Panc1 (cell line): Measurements from ENCODE around the gene USH2A. TPM values are rescaled to one million over a fixed set of nuclear protein-coding genes. Genes with fewer than 3 reads are reported as not detected.

Experiments used
- ATAC-seq: fragments of 200-7000 bp; cut with Tn5 transposase; 2 replicates; pipeline ENCODE4 v1.9.1; 2020; ENCODE audit warnings: mild to moderate bottlenecking, moderate library complexity
- BruUV-seq: library from RNA; stranded (reverse); fragments of 400-500 nt; replicated peaks from 2 replicates; lab custom pipeline; 2021; lab: Mats Ljungman, UMichigan
- CTCF ChIA-PET: fragments of 300-600 bp; sonication (Branson Sonifier 250); formaldehyde crosslinking; loops from one replicate; lab custom pipeline; 2022; ENCODE audit warnings: antibody characterized with exemption; lab: Charles Lee
- POLR2A ChIA-PET: fragments of 300-600 bp; sonication (Branson Sonifier 250); formaldehyde crosslinking; loops from one replicate; lab custom pipeline; 2022; ENCODE audit warnings: antibody characterized with exemption; lab: Charles Lee
- DNase-seq: peaks from one replicate; pipeline ENCODE4 v3.0.0-alpha.2; 2010; ENCODE audit warnings: low read depth, low spot score
- H3K27ac ChIP-seq: 2 replicates; pipeline ENCODE4 v1.5.1; 2011; ENCODE audit warnings: mild to moderate bottlenecking, low read length, inconsistent platforms
- H3K27me3 ChIP-seq: fragments of 200-500 bp; sonication (Bioruptor generic); 2 replicates; pipeline ENCODE4 v1.6.0; 2014; ENCODE audit warnings: low read length, inconsistent platforms; ENCODE audit not compliant: control insufficient read depth, insufficient read depth
- H3K36me3 ChIP-seq: fragments of 200-500 bp; sonication (Bioruptor generic); 2 replicates; pipeline ENCODE4 v1.5.1; 2014; ENCODE audit warnings: inconsistent platforms, mild to moderate bottlenecking, low read length, moderate library complexity; ENCODE audit not compliant: control insufficient read depth, insufficient read depth
- H3K4me1 ChIP-seq: 2 replicates; pipeline ENCODE4 v1.5.1; 2011; ENCODE audit warnings: inconsistent platforms, mild to moderate bottlenecking, low read length, moderate library complexity; ENCODE audit not compliant: control insufficient read depth, insufficient read depth
- H3K4me3 ChIP-seq, 2 experiments: 2 replicates each; pipeline ENCODE4 v1.5.1; 2011 to 2012; ENCODE audit warnings: low read depth in 2 of 2, low read length in 2 of 2, mild to moderate bottlenecking in 2 of 2, inconsistent platforms in 1 of 2, moderate library complexity in 1 of 2
- H3K9me3 ChIP-seq: fragments of 200-500 bp; sonication (Bioruptor generic); 2 replicates; pipeline ENCODE4 v1.5.1; 2014; ENCODE audit warnings: low read depth, mild to moderate bottlenecking, inconsistent platforms, low read length, moderate library complexity; ENCODE audit not compliant: control insufficient read depth, insufficient read depth
- POLR2AphosphoS5 ChIP-seq: IDR thresholded peaks from 2 replicates; pipeline ENCODE4 v1.6.1; 2012; ENCODE audit warnings: mild to moderate bottlenecking, low read depth, low read length, moderate library complexity
- REST ChIP-seq, 2 experiments: IDR thresholded peaks; 2 replicates each; pipeline ENCODE4 v1.6.1; 2011 to 2012; ENCODE audit warnings: low read depth in 2 of 2, control low read depth in 1 of 2, low read length in 1 of 2, mild to moderate bottlenecking in 1 of 2, moderate library complexity in 1 of 2; ENCODE audit not compliant: insufficient read depth in 1 of 2
- SIN3A ChIP-seq: IDR thresholded peaks from 2 replicates; pipeline ENCODE4 v1.6.1; 2012; ENCODE audit warnings: low read depth, mild to moderate bottlenecking, low read length, moderate library complexity, borderline replicate concordance; ENCODE audit not compliant: insufficient read depth
- TCF7L2 ChIP-seq: IDR thresholded peaks from 2 replicates; pipeline ENCODE4 v1.6.1; 2011; ENCODE audit warnings: mild to moderate bottlenecking, low read depth, low read length, inconsistent platforms
- in situ Hi-C: cut with HindIII; loops from 2 replicates; pipeline ENCODE4 v1.10.0; 2016; ENCODE audit warnings: low sequenced_read_pairs, low pct_unique_long_range_greater_than_20kb
- intact Hi-C: fragments of 100-400 bp; cut with micrococcal nuclease; formaldehyde crosslinking; loops from one replicate; pipeline ENCODE4 v1.10.0; 2022; ENCODE audit not compliant: unreplicated experiment
- total RNA-seq: library from RNA; stranded (reverse); gene quantifications from one replicate; pipeline ENCODE4 v1.2.1, GENCODE V29; 2021; ENCODE audit not compliant: unreplicated experiment
- TF ChIP-seq, protein P1 (sequence below): fragments of 450-650 bp; IDR thresholded peaks from 2 replicates; pipeline ENCODE4 v1.5.1; 2017; ENCODE audit warnings: mild to moderate bottlenecking

USH2A gene
- total RNA-seq, 1 experiment from 2014 or later, result not detected

- H3K4me3 ChIP-seq, result no peak overlapping the region
- ChIA-PET POLR2A (no interaction called here), CTCF (no interaction called here)
- TF ChIP-seq REST (IDR thresholded peaks at IDR 0.05; ENCODE audit: insufficient read depth in 1 of 2, low read depth in 2 of 2, low read length in 1 of 2) (no peak), TCF7L2 (no peak), SIN3A (no peak), POLR2AphosphoS5 (no peak)
- TF ChIP-seq, protein P1, sequence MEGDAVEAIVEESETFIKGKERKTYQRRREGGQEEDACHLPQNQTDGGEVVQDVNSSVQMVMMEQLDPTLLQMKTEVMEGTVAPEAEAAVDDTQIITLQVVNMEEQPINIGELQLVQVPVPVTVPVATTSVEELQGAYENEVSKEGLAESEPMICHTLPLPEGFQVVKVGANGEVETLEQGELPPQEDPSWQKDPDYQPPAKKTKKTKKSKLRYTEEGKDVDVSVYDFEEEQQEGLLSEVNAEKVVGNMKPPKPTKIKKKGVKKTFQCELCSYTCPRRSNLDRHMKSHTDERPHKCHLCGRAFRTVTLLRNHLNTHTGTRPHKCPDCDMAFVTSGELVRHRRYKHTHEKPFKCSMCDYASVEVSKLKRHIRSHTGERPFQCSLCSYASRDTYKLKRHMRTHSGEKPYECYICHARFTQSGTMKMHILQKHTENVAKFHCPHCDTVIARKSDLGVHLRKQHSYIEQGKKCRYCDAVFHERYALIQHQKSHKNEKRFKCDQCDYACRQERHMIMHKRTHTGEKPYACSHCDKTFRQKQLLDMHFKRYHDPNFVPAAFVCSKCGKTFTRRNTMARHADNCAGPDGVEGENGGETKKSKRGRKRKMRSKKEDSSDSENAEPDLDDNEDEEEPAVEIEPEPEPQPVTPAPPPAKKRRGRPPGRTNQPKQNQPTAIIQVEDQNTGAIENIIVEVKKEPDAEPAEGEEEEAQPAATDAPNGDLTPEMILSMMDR, result no peak
- no TSS peak for BruUV-seq
- no peaks in the 10 kb centered on the region for H3K27me3 ChIP-seq
- ATAC-seq, result no peak
- H3K4me1 ChIP-seq, result no peaks in the 10 kb centered on the region
- no peaks in the 10 kb centered on the region; the same call in 1 of the 2 replicates for H3K36me3 ChIP-seq
- no peak overlapping the region for H3K27ac ChIP-seq
- H3K9me3 ChIP-seq, result no peaks in the 10 kb centered on the region
- in situ Hi-C loops (no loop called here), intact Hi-C loops (no loop called here)
- DNase-seq, result no peak
Measured at GRCh38 chr1:216434232-216434631, 11.0 kb upstream of the USH2A start.

DNA sequence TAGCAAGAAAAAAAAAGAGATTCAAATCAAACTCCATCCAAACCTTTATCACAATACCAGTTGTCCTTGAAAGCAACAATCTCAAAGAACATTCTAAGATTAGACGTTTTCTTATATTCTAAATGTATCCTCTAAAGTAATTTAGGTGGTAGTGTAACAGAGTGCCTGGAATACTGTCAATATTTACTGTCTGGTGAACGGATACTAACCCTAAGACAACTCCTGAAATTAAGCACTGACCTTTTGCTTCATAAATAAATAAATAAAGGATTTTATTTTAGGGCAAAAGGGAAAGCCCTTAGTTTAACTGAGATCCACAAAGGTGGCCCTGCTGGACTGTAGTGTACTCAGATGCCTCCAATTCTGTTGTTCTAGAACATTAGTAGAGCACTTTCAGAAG is 9.9 kb upstream of the USH2A start:
- CTCF ChIA-PET, result no interaction called here

More for the DNA sequence above, 9.9 kb upstream of the USH2A start:
- DNase-seq (no peak), ATAC-seq (no peak)
- no peaks in the 10 kb centered on the region for H3K9me3 ChIP-seq
- no TSS peak for BruUV-seq
- no peaks in the 10 kb centered on the region for H3K27me3 ChIP-seq
- intact Hi-C loops (no loop called here), in situ Hi-C loops (no loop called here)
- H3K36me3 ChIP-seq, result no peaks in the 10 kb centered on the region
- H3K27ac ChIP-seq, result no peak overlapping the region
- POLR2A ChIA-PET, result no interaction called here
- H3K4me3 ChIP-seq, result no peak overlapping the region
- no peaks in the 10 kb centered on the region for H3K4me1 ChIP-seq
- TF ChIP-seq POLR2AphosphoS5 (no peak), SIN3A (no peak), TCF7L2 (no peak), REST (IDR thresholded peaks at IDR 0.05; ENCODE audit: insufficient read depth in 1 of 2, low read depth in 2 of 2, low read length in 1 of 2) (no peak)
- TF ChIP-seq, protein P1, result no peak
